SH-SY5Y (cell line): ENCODE measurements around the gene ARHGAP28.

Source experiments
- GATA2 ChIP-seq: IDR thresholded peaks from 2 replicates; pipeline ENCODE4 v1.6.1; 2011; ENCODE audit warnings: mild to moderate bottlenecking, low read depth, low read length
- GATA3 ChIP-seq: IDR thresholded peaks from 2 replicates; pipeline ENCODE4 v1.6.1; 2011; ENCODE audit warnings: low read depth, mild to moderate bottlenecking, low read length, moderate library complexity

DNA sequence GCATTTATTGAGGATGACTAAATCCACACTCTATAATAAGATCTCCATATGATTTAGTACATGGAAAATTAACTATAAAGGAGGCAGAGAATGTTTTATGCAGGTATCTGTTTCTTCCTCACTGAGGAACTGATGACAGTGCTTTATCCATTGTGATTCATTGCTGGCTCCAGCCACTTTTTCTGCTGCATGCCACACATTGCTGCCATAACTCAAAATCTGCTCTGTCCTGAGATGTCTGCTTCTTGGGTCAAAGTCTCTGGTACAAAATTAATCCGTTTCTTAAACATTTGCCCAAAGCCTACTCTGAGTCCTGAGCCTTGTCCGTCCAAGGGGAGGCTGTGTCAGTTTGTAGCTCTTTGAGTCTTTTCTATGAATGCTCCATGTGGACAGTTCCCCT, 15.5 kb upstream of the ARHGAP28 start:
- TF ChIP-seq GATA2 (no peak), GATA3 (no peak)
